GM10847 (cell line): ENCODE results near the gene ERBB4.

ENCODE experiments used
- POLR2A ChIP-seq: IDR thresholded peaks from 2 replicates; pipeline ENCODE4 v1.6.1; 2011; ENCODE audit not compliant: insufficient read length; ENCODE audit errors: extremely low read depth

Gene ERBB4

GRCh38 chr2:212194396-212194795 lies 344.2 kb downstream of the ERBB4 start:
- TF ChIP-seq POLR2A = no peak

DNA sequence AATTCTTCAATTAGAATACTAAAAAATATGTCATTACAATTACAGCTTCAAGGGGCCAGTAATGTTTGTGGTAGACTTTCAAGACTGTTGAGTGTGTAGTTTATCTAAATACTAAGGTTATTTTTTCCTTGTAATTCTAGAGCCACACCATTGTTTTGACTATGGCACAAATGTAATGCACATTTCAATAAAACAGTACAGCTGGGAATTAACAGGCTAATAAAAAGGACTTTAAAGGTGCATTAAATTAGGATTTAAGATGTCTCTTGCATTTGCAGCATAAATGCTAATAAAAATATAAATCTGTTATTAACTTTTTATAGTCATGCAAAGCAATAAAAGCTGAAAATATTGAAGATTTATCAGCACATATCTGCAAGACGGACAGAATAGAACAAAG lies 344.8 kb downstream of the ERBB4 start:
- TF ChIP-seq POLR2A = no peak

- TF ChIP-seq POLR2A = no peak
These were observed 345.5 kb downstream of the ERBB4 start for GRCh38 chr2:212193056-212193455.

- TF ChIP-seq POLR2A = no peak
These were observed 352.4 kb downstream of the ERBB4 start for GRCh38 chr2:212186166-212186565.

GRCh38 chr2:212181646-212182045 lies 357.0 kb downstream of the ERBB4 start:
- TF ChIP-seq POLR2A = no peak

DNA sequence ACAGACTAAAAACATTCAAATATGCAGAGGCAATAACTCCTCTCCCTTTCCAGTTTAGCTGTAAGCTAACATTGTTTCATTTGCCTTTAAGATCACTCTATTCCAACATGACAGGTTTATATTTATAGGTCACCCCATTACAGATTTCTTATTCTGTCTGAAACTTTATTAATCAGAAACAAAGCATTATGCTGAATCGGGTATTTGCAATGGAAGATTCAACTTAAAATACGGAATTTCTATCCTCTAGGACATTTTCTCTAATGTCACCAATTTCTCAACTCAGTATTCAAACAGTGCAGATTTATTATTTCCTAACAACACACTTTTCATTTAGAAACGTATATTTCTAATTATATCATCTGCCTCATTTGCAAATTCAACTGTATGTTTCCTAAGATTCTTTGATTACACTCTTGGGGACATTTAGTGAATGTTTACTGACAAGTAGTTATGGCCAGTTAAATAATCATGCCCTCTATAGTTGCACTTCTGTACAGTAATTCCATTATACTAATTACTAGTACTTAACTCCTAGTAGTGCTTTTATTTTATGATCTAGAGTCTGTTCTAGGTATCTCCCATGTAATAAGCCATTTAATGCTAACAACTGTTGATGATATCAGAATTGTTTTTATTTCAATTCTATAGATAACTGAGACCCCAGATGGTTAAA lies 358.1 kb downstream of the ERBB4 start:
- no peak for TF ChIP-seq POLR2A

DNA sequence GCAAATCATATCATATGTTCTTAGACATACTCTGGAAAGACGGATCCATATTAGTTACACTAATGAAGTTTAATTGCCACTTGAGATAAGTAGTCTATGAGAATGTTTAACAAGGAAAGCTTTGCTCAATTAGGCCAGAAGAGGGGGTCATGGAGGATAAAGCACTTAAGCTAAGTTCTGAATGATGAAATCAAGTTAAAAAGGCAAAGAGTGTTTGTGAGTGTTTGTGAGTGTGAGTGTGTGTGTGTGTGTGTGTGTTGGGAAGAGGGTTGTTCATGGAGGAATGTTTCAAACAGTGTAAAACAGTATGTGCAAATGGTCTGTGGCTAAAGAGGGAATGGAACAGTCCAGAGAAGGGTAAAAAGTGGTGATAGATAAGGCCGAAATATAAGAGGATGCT lies 360.9 kb downstream of the ERBB4 start:
- no peak for TF ChIP-seq POLR2A

GRCh38 chr2:212176151-212176550 lies 362.5 kb downstream of the ERBB4 start:
- TF ChIP-seq POLR2A = no peak

GRCh38 chr2:212173756-212174510 lies 364.7 kb downstream of the ERBB4 start:
- no peak for TF ChIP-seq POLR2A

GRCh38 chr2:212173331-212173730 lies 365.3 kb downstream of the ERBB4 start:
- no peak for TF ChIP-seq POLR2A

GRCh38 chr2:212170382-212170781 lies 368.2 kb downstream of the ERBB4 start:
- TF ChIP-seq POLR2A = no peak

GRCh38 chr2:212158081-212158480 lies 380.5 kb downstream of the ERBB4 start:
- no peak for TF ChIP-seq POLR2A

- no peak for TF ChIP-seq POLR2A
These were observed 381.6 kb downstream of the ERBB4 start for GRCh38 chr2:212157012-212157411.

DNA sequence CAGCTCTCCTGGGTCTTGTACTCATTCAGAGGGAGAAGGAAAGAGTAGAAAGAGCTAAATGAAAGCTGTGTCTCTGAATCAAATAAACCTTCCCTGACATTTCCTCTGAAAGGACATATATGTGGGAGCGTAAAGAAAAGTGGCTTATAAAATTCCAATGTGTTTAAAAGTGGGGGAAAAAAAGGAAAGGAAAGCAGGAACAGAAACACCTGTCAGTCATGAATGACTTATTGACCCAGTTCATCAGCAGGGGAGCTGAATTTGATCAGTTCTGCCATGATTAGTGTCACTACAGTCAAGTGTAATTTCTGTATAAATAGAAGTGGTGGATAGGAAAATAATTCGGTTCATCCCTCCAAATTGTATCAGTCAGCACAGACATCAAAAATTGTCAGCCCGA lies 382.5 kb downstream of the ERBB4 start:
- no peak for TF ChIP-seq POLR2A

DNA sequence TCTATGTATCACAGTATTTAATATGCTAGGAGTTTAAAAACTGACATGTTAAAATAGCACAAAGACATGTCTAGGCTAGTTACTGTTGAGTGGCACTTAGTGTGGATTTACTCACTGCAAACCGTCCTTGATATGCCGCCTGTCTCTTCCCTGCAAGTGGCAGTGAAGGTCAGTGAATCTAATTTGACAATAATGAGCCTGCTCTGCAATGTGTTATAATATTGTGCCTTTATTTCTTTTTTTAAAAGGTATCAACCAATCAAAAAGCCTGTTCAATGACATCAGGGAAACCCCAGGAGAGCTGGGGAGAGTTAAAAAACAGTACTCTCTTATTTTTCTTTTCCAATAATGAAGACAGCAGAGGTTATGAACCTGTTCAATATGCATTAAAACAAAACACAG lies 384.1 kb downstream of the ERBB4 start:
- TF ChIP-seq POLR2A = no peak

DNA sequence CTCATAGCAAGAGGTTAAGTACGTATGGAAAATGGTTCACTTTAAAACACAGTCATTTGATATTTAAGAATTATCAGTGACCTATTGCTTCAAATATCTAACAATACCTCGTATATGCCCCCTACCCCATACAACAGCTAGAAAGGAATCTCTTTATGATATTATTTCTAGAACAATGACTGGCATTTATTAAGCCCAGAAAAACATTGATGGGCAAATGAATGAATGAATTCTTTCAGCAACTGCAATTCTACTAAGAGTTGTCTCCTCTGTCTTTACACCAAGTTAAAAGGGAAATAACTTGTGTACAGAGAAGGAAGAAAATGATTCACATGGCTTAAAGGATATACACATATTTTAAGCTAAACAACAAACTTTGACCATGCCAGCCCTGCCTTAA lies 384.7 kb downstream of the ERBB4 start:
- no peak for TF ChIP-seq POLR2A
